Mesendoderm (in vitro differentiated cells): ENCODE measurements around the gene RPS15.
"Not testable (repeated sequence)": the region's sequence is repeated elsewhere in the genome, so short reads cannot be mapped to it uniquely, and the experiment has no call there.

Source experiments
- DNase-seq: peaks from one replicate; pipeline ENCODE4 v3.0.0; 2013
- H2AK5ac ChIP-seq: 2 replicates; pipeline ENCODE4 v1.6.1; 2013; ENCODE audit warnings: low read length, inconsistent platforms
- H2BK120ac ChIP-seq: 2 replicates; pipeline ENCODE4 v1.6.1; 2013; ENCODE audit warnings: low read depth, mild to moderate bottlenecking, low read length, moderate library complexity, mixed read lengths
- H2BK15ac ChIP-seq: replicated peaks from 2 replicates; pipeline ENCODE4 v1.6.1; 2013; ENCODE audit warnings: low read depth, mild to moderate bottlenecking, moderate library complexity
- H2BK5ac ChIP-seq: 2 replicates; pipeline ENCODE4 v1.6.1; 2013; ENCODE audit warnings: low read length, inconsistent platforms
- H3K18ac ChIP-seq: 2 replicates; pipeline ENCODE4 v1.6.1; 2013; ENCODE audit warnings: mild to moderate bottlenecking, low read length, mixed read lengths
- H3K23ac ChIP-seq: one replicate; pipeline ENCODE4 v1.6.1; 2013; ENCODE audit warnings: low read length
- H3K27ac ChIP-seq: 2 replicates; pipeline ENCODE4 v1.5.1; 2013; ENCODE audit warnings: low read depth, mild to moderate bottlenecking, inconsistent platforms, low read length, moderate library complexity
- H3K27me3 ChIP-seq: 2 replicates; pipeline ENCODE4 v1.6.1; 2013; ENCODE audit warnings: low read length, control low read depth, mild to moderate bottlenecking, inconsistent platforms; ENCODE audit not compliant: insufficient read depth, poor library complexity
- H3K36me3 ChIP-seq: 2 replicates; pipeline ENCODE4 v1.6.1; 2013; ENCODE audit warnings: low read length, inconsistent platforms; ENCODE audit not compliant: control insufficient read depth, insufficient read depth
- H3K4ac ChIP-seq: one replicate; pipeline ENCODE4 v1.6.1; 2013; ENCODE audit warnings: low read depth, mild to moderate bottlenecking, low read length, moderate library complexity
- H3K4me1 ChIP-seq: 2 replicates; pipeline ENCODE4 v1.6.1; 2013; ENCODE audit warnings: low read depth, low read length, inconsistent platforms; ENCODE audit not compliant: control insufficient read depth
- H3K4me2 ChIP-seq: 2 replicates; pipeline ENCODE4 v1.6.1; 2013; ENCODE audit warnings: low read length
- H3K4me3 ChIP-seq: 2 replicates; pipeline ENCODE4 v1.5.1; 2013; ENCODE audit warnings: mild to moderate bottlenecking, low read length
- H3K56ac ChIP-seq: one replicate; pipeline ENCODE4 v1.6.1; 2013; ENCODE audit warnings: low read length
- H3K79me1 ChIP-seq: 2 replicates; pipeline ENCODE4 v1.6.1; 2013; ENCODE audit warnings: low read length, inconsistent platforms
- H3K79me2 ChIP-seq: 2 replicates; pipeline ENCODE4 v1.6.1; 2013; ENCODE audit warnings: mild to moderate bottlenecking, low read length; ENCODE audit not compliant: control insufficient read depth, insufficient read depth
- H3K9ac ChIP-seq: 2 replicates; pipeline ENCODE4 v1.6.1; 2013; ENCODE audit warnings: low read length, inconsistent platforms
- H4K5ac ChIP-seq: one replicate; pipeline ENCODE4 v1.6.1; 2013; ENCODE audit warnings: low read length
- H4K8ac ChIP-seq: one replicate; pipeline ENCODE4 v1.6.1; 2013; ENCODE audit warnings: low read depth, mild to moderate bottlenecking, control low read depth, low read length, moderate library complexity
- WGBS: extraction: QIAGEN DNeasy Blood & Tissue Kit; methylation state at CpG from one replicate; pipeline ENCODE4 v1.1.7; 2013; ENCODE audit warnings: low lambda C conversion rate, missing lambda C conversion rate; ENCODE audit not compliant: insufficient coverage; ENCODE audit errors: extremely low coverage; 5-methylcytosine and 5-hydroxymethylcytosine counted together

The RPS15 gene

GRCh38 chr19:1473085-1473851 is 35.1 kb downstream of the RPS15 start:
- H3K4me1 ChIP-seq, result peaks cover 3% of the 10 kb centered on the region
- H3K56ac ChIP-seq, result no peak overlapping the region
- H2BK120ac ChIP-seq, result no peak overlapping the region
- H3K27me3 ChIP-seq, result peaks cover 18% of the 10 kb centered on the region
- DNase-seq, result no peak
- no peak overlapping the region for H3K4me2 ChIP-seq
- no peaks in the 10 kb centered on the region for H3K36me3 ChIP-seq
- H3K4ac ChIP-seq, result no peak overlapping the region
- peaks cover 3% of the 10 kb centered on the region for H3K79me1 ChIP-seq
- no peak overlapping the region for H4K5ac ChIP-seq
- no peak overlapping the region for H3K23ac ChIP-seq
- H2BK5ac ChIP-seq, result no peak overlapping the region
- no peaks in the 10 kb centered on the region for H3K79me2 ChIP-seq
- H2AK5ac ChIP-seq, result no peak overlapping the region
- no peak overlapping the region for H3K4me3 ChIP-seq
- no peak overlapping the region for H3K9ac ChIP-seq
- no CpG with 5 or more reads among the region's 20 CpGs for WGBS
- H3K18ac ChIP-seq, result no peak overlapping the region
- no peak overlapping the region for H2BK15ac ChIP-seq
- no peak overlapping the region for H3K27ac ChIP-seq
- H4K8ac ChIP-seq, result no peak overlapping the region

GRCh38 chr19:1474011-1474764 is 36.0 kb downstream of the RPS15 start:
- H3K36me3 ChIP-seq, result no peaks in the 10 kb centered on the region
- no peak overlapping the region for H4K8ac ChIP-seq
- no peak overlapping the region for H2AK5ac ChIP-seq
- H2BK5ac ChIP-seq, result no peak overlapping the region
- peaks cover 2% of the 10 kb centered on the region for H3K79me2 ChIP-seq
- H3K4me3 ChIP-seq, result no peak overlapping the region
- no peak overlapping the region for H3K23ac ChIP-seq
- H3K9ac ChIP-seq, result no peak overlapping the region
- H4K5ac ChIP-seq, result no peak overlapping the region
- H3K4me2 ChIP-seq, result no peak overlapping the region
- DNase-seq, result no peak
- no peak overlapping the region for H2BK120ac ChIP-seq
- no peak overlapping the region for H3K18ac ChIP-seq
- no peak overlapping the region for H3K56ac ChIP-seq
- no peak overlapping the region for H3K4ac ChIP-seq
- peaks cover 6% of the 10 kb centered on the region for H3K79me1 ChIP-seq
- no peak overlapping the region for H2BK15ac ChIP-seq
- H3K27ac ChIP-seq, result no peak overlapping the region
- no CpG with 5 or more reads among the region's 31 CpGs for WGBS
- H3K27me3 ChIP-seq, result peaks cover 9% of the 10 kb centered on the region
- peaks cover 3% of the 10 kb centered on the region for H3K4me1 ChIP-seq

GRCh38 chr19:1474765-1475351 is 36.7 kb downstream of the RPS15 start:
- Histone ChIP-seq H2BK5ac (no peak overlapping the region), H2BK120ac (no peak overlapping the region), H4K8ac (no peak overlapping the region), H3K27ac (no peak overlapping the region), H3K4me3 (no peak overlapping the region), H3K4ac (no peak overlapping the region), H2AK5ac (no peak overlapping the region), H3K18ac (no peak overlapping the region), H4K5ac (no peak overlapping the region), H3K79me2 (peaks cover 2% of the 10 kb centered on the region), H3K23ac (no peak overlapping the region), H3K56ac (no peak overlapping the region), H3K27me3 (peaks cover 3% of the 10 kb centered on the region), H3K36me3 (no peaks in the 10 kb centered on the region), H2BK15ac (no peak overlapping the region), H3K9ac (no peak overlapping the region), H3K4me2 (no peak overlapping the region), H3K4me1 (peaks cover 3% of the 10 kb centered on the region), H3K79me1 (peaks cover 6% of the 10 kb centered on the region)
- WGBS, result no CpG with 5 or more reads among the region's 26 CpGs
- DNase-seq, result no peak

GRCh38 chr19:1475751-1476437 is 37.7 kb downstream of the RPS15 start:
- Histone ChIP-seq H3K4ac (no peak overlapping the region), H3K9ac (no peak overlapping the region), H3K27me3 (no peaks in the 10 kb centered on the region), H3K4me2 (no peak overlapping the region), H4K5ac (no peak overlapping the region), H2BK5ac (no peak overlapping the region), H3K4me3 (no peak overlapping the region), H2BK120ac (no peak overlapping the region), H3K4me1 (no peaks in the 10 kb centered on the region), H3K79me2 (peaks cover 2% of the 10 kb centered on the region), H3K27ac (no peak overlapping the region), H2AK5ac (no peak overlapping the region), H2BK15ac (no peak overlapping the region), H3K36me3 (no peaks in the 10 kb centered on the region), H4K8ac (no peak overlapping the region), H3K56ac (no peak overlapping the region), H3K79me1 (peaks cover 6% of the 10 kb centered on the region), H3K23ac (no peak overlapping the region), H3K18ac (no peak overlapping the region)
- DNase-seq, result no peak
- no CpG with 5 or more reads among the region's 31 CpGs for WGBS

GRCh38 chr19:1477056-1477455 is 38.9 kb downstream of the RPS15 start:
- not testable (repeated sequence) for H4K5ac ChIP-seq, H3K79me1 ChIP-seq, H3K79me2 ChIP-seq, H3K4me2 ChIP-seq, H2BK120ac ChIP-seq, H3K27ac ChIP-seq, H3K4ac ChIP-seq, H3K23ac ChIP-seq, H3K4me3 ChIP-seq, H2BK5ac ChIP-seq, H3K36me3 ChIP-seq, H3K27me3 ChIP-seq, H3K4me1 ChIP-seq, DNase-seq, H2BK15ac ChIP-seq, H3K56ac ChIP-seq, H2AK5ac ChIP-seq, H3K18ac ChIP-seq, H4K8ac ChIP-seq, H3K9ac ChIP-seq
- no CpG with 5 or more reads among the region's 9 CpGs for WGBS
